Measurements from ENCODE around the gene PAPPA.

The PAPPA gene

GRCh38 chr9:116280529-116280928 is 126.9 kb downstream of the PAPPA start:
- FAIRE-seq: no peak

GRCh38 chr9:116282597-116282996 is 129.0 kb downstream of the PAPPA start:
- no peak for FAIRE-seq

DNA sequence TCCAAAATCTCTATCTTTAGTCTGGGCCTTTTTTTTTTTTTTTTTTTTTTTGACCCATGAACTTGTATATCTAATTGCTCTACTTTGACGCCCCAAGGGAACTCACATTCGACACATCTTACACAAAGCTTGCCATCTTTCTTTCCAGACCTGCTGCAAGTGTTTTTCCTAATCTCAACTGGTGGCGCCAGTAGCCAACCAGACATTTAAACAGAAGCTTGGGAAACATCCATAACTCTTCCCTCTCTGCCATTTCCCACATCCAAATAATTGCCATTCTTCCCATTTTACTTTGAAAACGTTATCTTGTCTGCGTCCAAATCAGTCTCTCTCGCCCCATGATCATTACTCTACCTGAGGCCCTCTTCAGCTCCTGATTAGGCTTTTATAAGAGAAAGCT is 130.9 kb downstream of the PAPPA start:
- no peak for FAIRE-seq

GRCh38 chr9:116285320-116285719 is 131.7 kb downstream of the PAPPA start:
- no peak for FAIRE-seq

DNA sequence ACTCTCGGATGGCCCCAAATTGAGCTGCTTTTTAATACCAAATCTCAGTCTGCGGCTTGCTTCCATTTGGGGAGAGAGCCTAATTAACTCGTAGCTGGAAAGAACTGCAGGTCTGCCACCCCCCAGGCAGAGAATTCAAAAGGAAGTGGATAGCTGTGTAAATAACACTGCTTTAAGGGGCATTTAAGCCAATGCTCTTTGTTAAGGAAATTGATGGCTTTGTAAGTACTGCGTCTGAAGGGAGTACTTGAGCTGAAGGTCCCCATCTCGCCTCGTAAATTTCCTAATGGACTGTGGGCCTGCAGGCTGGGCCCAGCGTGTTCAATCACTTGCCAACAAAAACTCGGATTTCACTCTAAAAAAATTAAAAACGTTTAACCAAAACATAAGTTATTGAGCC is 132.7 kb downstream of the PAPPA start:
- FAIRE-seq: no peak

DNA sequence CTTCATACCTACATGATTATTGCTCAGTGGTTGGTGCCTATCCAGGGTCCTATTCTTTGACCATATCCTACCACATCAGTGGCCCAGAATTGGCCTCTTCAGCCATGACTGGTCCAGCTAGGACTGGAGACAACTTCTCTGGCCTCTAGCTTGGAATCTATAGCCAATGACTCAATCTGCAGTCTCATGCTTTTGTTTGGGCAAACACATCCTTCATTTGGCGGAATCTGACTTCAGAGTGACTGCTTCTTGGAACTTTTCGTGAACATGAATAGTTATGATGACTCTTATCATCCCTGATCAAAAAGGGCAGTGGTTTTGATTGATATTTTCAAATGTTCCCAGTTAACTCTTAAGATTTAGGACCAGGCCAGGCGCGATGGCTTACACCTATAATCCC is 134.1 kb downstream of the PAPPA start:
- no peak for FAIRE-seq

GRCh38 chr9:116288658-116289057 is 135.1 kb downstream of the PAPPA start:
- no peak for FAIRE-seq

DNA sequence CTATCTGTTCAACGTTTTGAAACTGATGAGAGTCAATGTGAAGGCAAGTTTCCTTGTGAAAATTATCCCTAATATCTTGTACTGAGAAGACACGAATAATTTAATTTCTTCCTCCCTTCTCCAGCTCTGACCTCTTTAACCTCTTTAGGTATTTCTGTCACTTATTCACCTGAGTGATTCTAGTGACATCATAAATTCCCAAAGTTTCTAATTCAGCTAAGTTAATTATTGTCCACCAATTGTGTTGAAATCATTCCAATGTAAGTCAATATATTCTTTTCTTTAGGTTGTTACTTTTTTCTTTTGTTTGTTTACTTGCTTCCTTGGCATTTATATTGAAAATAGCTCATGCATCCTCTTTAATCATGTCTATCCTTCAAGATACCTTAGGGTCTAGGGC is 143.8 kb downstream of the PAPPA start:
- FAIRE-seq: no peak

GRCh38 chr9:116298249-116298648 is 144.7 kb downstream of the PAPPA start:
- FAIRE-seq: no peak

DNA sequence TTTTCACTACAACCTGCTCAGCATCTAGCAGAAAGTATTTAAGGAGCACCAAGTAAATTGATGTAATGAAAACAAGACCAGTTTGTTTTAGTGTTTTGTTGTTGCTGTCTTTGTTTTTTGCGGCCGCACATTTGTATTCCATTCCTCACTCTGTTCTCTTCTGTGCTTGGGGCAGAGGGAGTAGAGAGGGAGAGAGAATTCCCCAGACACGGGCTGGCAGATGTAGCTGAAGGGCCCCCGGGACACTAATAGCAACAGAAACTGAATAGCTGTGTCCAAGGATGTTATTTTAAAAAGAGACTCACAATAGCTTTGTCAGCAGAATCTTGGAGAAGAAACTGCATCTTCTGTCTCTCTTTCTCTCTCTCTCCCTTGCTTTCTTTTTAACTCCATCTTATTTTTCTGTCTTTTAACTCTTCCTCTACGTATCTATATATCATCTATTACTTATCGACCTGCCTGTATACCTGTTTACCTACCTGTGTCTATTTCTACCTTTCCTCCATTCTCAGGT is 145.3 kb downstream of the PAPPA start:
- FAIRE-seq: no peak

- no peak for FAIRE-seq
Measured at GRCh38 chr9:116300360-116300870, 146.8 kb downstream of the PAPPA start.

GRCh38 chr9:116303270-116303669 is 149.7 kb downstream of the PAPPA start:
- no peak for FAIRE-seq

DNA sequence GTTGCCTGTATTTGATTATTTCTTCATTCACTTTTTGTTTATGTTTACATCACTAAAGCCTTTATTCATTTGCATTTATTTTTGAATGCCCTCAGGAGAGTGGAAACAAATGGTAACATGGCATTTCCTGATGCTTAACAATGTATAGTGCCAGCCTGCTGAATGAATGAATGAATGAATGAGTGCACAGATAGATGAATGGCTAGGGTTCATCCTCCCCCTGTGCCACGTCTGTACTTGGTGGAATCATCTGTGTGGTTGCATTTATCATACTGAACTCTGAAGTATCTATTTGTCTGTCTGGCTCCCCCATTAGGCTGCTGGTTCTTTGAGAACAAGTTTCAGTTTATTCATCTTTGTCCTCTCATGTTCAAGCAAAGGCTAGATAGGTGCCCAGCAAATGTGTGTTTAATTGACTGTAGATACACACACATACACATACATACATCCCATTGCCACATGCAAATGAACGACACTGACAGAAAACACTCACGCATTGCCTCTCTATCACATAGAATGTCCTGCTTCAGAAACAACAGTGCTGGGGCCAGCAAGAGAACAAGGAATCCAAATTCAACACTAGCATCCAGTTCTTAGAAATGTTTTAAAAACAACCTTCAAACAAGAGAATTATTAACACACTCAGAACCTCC is 150.4 kb downstream of the PAPPA start:
- no peak for FAIRE-seq

GRCh38 chr9:116304761-116305160 is 151.2 kb downstream of the PAPPA start:
- FAIRE-seq: no peak

DNA sequence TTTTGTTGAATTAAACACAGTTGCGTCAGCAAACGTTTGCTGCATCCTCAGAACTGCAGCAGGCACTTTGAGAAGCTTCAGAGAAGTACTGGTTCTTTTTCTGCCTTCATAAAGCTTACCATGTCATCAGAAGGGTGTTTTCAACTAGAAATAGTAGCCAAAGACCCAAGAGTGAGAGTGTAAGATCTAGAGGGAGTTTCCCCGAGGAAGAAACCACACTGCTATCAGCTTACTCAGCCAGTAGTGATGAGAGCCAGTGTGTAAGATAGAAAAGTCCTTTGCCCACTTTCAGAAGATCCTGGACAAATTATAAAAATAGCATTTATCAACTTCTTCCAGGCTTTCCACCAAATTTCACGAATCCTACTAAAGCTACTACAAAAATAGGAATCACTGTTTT is 154.5 kb downstream of the PAPPA start:
- FAIRE-seq: no peak

GRCh38 chr9:116309900-116310611 is 156.5 kb downstream of the PAPPA start:
- FAIRE-seq: no peak

- no peak for FAIRE-seq
Measured at GRCh38 chr9:116312221-116312620, 158.6 kb downstream of the PAPPA start.

- FAIRE-seq: no peak
Measured at GRCh38 chr9:116313638-116314037, 160.0 kb downstream of the PAPPA start.

DNA sequence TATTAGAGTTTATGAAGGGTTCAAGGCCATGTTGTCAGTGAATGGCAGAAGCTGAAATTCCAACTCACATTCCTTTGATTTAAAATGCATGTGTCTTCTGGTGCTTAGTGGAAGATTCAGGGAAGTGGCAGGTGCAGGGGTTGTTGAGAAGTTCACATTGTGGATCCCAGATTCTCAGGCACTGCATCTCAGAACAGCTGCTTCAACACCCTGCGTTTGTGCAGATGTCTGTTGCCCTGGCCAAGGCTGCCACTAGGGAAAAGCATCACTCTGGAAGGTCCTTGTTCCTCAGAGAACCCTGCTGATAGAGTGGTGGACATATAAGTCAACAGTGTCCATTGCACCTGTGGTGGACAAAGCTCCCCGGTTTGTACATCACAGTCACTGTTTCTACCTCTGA is 162.7 kb downstream of the PAPPA start:
- no peak for FAIRE-seq

DNA sequence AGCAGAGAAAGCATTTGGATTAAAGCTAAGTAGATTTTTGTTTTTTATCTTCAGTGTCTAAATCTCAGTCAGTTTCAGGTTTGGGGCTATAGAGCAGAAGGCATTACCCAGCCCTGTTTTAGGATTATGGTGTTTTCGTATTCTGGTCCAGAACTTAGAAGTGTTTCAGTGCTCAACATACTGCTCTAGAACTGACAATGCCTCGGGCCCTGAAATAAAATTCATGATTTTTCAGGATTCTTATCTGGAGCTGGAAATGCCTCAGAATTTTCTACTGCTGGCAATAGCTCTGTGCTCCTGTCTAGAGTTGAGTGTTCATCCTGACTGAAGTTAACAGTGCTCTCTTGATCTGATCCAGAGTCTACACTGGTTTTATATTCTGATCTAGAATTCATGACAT is 163.9 kb downstream of the PAPPA start:
- no peak for FAIRE-seq

DNA sequence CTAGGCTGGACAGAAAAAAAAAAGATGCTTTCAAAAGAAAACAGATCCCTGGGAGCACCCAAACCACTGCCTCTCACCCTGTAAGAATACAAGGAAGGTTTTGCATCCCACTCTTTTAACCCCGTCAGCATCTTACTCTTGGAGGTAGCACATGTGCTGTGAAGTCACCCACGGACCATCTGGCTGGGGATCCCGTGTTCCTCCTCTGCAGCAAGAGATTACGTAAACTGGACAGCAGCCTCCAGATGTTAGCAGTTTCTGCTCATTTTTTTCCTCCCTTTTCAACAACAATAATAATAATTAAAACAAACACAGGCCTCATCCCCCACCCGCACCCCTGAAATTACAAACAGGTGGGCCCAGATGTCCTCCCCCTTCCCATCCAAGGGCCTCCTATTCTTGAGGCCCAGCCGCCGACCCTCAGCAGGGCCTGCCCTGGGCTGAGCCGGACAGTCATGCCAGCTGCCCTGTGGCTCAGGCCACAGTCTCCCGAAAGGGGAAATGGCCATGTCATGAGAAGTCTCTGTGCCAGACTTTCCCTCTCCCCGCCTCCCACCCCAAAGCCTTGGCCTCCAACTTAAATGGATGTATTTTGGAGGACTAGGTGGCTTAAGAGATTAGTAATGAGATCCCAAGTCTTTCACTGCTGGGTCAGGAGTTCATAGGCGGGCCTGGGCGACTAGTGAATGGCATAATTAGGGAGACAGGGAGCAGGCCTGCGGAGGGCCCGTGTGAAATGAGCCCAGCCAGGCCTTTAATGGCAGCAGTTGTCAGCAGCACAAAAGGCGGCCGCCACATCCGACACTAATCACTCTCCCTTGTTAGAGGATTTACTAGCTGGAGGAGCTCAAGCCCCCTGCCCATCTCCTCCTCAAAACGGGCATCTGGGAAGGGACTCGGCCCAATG is 165.1 kb downstream of the PAPPA start:
- no peak for FAIRE-seq

GRCh38 chr9:116319480-116319879 is 165.9 kb downstream of the PAPPA start:
- FAIRE-seq: no peak

GRCh38 chr9:116320290-116320689 is 166.7 kb downstream of the PAPPA start:
- FAIRE-seq: no peak
